ENCODE measurements around the gene NPPC.

- TF ChIP-seq, protein P1, sequence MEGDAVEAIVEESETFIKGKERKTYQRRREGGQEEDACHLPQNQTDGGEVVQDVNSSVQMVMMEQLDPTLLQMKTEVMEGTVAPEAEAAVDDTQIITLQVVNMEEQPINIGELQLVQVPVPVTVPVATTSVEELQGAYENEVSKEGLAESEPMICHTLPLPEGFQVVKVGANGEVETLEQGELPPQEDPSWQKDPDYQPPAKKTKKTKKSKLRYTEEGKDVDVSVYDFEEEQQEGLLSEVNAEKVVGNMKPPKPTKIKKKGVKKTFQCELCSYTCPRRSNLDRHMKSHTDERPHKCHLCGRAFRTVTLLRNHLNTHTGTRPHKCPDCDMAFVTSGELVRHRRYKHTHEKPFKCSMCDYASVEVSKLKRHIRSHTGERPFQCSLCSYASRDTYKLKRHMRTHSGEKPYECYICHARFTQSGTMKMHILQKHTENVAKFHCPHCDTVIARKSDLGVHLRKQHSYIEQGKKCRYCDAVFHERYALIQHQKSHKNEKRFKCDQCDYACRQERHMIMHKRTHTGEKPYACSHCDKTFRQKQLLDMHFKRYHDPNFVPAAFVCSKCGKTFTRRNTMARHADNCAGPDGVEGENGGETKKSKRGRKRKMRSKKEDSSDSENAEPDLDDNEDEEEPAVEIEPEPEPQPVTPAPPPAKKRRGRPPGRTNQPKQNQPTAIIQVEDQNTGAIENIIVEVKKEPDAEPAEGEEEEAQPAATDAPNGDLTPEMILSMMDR (IDR thresholded peaks at IDR 0.05; ENCODE audit: insufficient read depth, low read length, poor library complexity, severe bottlenecking): no peak
- no peak for TF ChIP-seq EZH2phosphoT487 (conservative IDR thresholded peaks at IDR 0.05; ENCODE audit: low read length)
These were observed 17.6 kb downstream of the NPPC start for GRCh38 chr2:231908584-231908983.
